ENCODE results near the gene CLECL1. TPM values are rescaled to one million over a fixed set of nuclear protein-coding genes. Genes with fewer than 3 reads are reported as not detected.

Gene CLECL1
- total and polyA plus RNA-seq, 2 of the 8 experiments (the other 6 are each of a cell fraction or from before 2014, with no cell fraction given) = not detected

GRCh38 chr12:9757433-9758025, 24.6 kb upstream of the CLECL1 start:
- H4K20me1 ChIP-seq (replicated peaks in 1 of 2; ENCODE audit: control insufficient read depth in 1 of 2, insufficient read depth in 2 of 2, low read length in 2 of 2) = no peaks in the 10 kb centered on the region
- H3K23me2 ChIP-seq (ENCODE audit: low read depth, low read length) = no peaks in the 10 kb centered on the region
- no peak overlapping the region for H3K27ac ChIP-seq (ENCODE audit: low read depth, low read length)
- H2BK120ac ChIP-seq (replicated peaks; ENCODE audit: low read depth, low read length) = no peak overlapping the region
- no peak overlapping the region for H4K8ac ChIP-seq (ENCODE audit: extremely low read depth, insufficient read depth, low read length)
- H2BK15ac ChIP-seq (ENCODE audit: low read length) = no peak overlapping the region
- no peak for TF ChIP-seq BACH1 (IDR thresholded peaks at IDR 0.05; ENCODE audit: low read length)
- no peak overlapping the region for H3K18ac ChIP-seq (ENCODE audit: extremely low read depth, low read length)
- no peaks in the 10 kb centered on the region for H3K27me3 ChIP-seq (replicated peaks in 1 of 4; ENCODE audit: control insufficient read depth in 3 of 4, extremely low read depth in 1 of 4, insufficient read depth in 3 of 4, low read length in 3 of 4)
- no peak overlapping the region for H3K9ac ChIP-seq (replicated peaks in 1 of 4; ENCODE audit: extremely low read depth in 1 of 4, low read depth in 3 of 4, low read length in 3 of 4)
- peaks cover 0 to 4% (median 0%) of the 10 kb centered on the region in 4 experiments; a peak in 1 of 7 replicates for H3K4me1 ChIP-seq (replicated peaks in 1 of 4; ENCODE audit: control insufficient read depth in 3 of 4, insufficient read depth in 4 of 4, low read length in 3 of 4)
- no peak overlapping the region for H2AK5ac ChIP-seq (ENCODE audit: low read depth, low read length)
- H3K14ac ChIP-seq (ENCODE audit: insufficient read length) = no peak overlapping the region
- no peak overlapping the region for H4K91ac ChIP-seq (replicated peaks; ENCODE audit: insufficient read length, low read length)
- H3K4ac ChIP-seq (replicated peaks; ENCODE audit: insufficient read length, low read depth, low read length) = no peak overlapping the region
- no peak overlapping the region for H3K4me3 ChIP-seq (ENCODE audit: extremely low read depth in 1 of 4, insufficient read depth in 2 of 4, low read depth in 3 of 4, low read length in 4 of 4)
- H2AFZ ChIP-seq (ENCODE audit: low read length) = no peak overlapping the region
- 93% methylated on average over 5 of the region's 5 CpGs; no CpG with 5 or more reads in 1 of the 2 experiments for WGBS, 2 experiments (ENCODE audit: extremely low coverage in 1 of 2, insufficient coverage in 1 of 2, insufficient read length in 1 of 2, insufficient replicate concordance in 2 of 2, low coverage in 1 of 2, low lambda C conversion rate in 2 of 2, missing lambda C conversion rate in 1 of 2)
- H3K36me3 ChIP-seq (ENCODE audit: control insufficient read depth in 2 of 4, insufficient read depth in 4 of 4, low read length in 3 of 4) = no peaks in the 10 kb centered on the region
- H3K79me2 ChIP-seq (ENCODE audit: control insufficient read depth in 1 of 2, insufficient read depth in 2 of 2, low read length in 2 of 2) = no peaks in the 10 kb centered on the region
- H2BK5ac ChIP-seq (ENCODE audit: low read depth, low read length) = no peak overlapping the region
- H2BK20ac ChIP-seq (ENCODE audit: low read length) = no peak overlapping the region
- no peak overlapping the region for H3K56ac ChIP-seq (replicated peaks; ENCODE audit: insufficient read length, low read depth, low read length)
- ChIA-PET POLR2A (ENCODE audit: partially characterized antibody) (no interaction called here), CTCF (ENCODE audit: partially characterized antibody) (interaction anchor here (1.2 to 15.3 kb wide), 4 partner anchors 8 to 479 kb away, joined by 3 to 278 read pairs (median 6); no protein-coding TSS in a partner anchor)
- H3K23ac ChIP-seq (ENCODE audit: insufficient read length) = no peak overlapping the region
- no peak overlapping the region for H4K5ac ChIP-seq (ENCODE audit: insufficient read length, low read depth, low read length)
- H3K4me2 ChIP-seq (ENCODE audit: insufficient read depth in 1 of 2, low read depth in 2 of 2, low read length in 2 of 2) = no peak overlapping the region
- no peak overlapping the region for H2BK12ac ChIP-seq (ENCODE audit: low read depth, low read length)
- FAIRE-seq (no peak), DNase-seq (ENCODE audit: low read depth in 1 of 2, low spot score in 2 of 2) (no peak)
- no peaks in the 10 kb centered on the region for H3K9me3 ChIP-seq (ENCODE audit: insufficient read depth in 2 of 2, low read depth in 1 of 2, low read length in 1 of 2)
- H3K79me1 ChIP-seq (ENCODE audit: low read depth, low read length) = no peaks in the 10 kb centered on the region
